Endodermal cell (in vitro differentiated cells): ENCODE measurements around the gene ASTN2. TPM values are rescaled to one million over a fixed set of nuclear protein-coding genes. Genes with fewer than 3 reads are reported as not detected.

ENCODE experiments used
- DNase-seq: peaks from one replicate; pipeline ENCODE4 v3.0.0-alpha.2; 2017
- H3K27ac ChIP-seq: 2 replicates; pipeline ENCODE4 v1.5.1; 2013; ENCODE audit warnings: mild to moderate bottlenecking, low read depth, low read length, moderate library complexity
- H3K27me3 ChIP-seq: 2 replicates; pipeline ENCODE4 v1.6.1; 2013; ENCODE audit warnings: mild to moderate bottlenecking, low read length, moderate library complexity; ENCODE audit not compliant: insufficient read depth, control insufficient read depth, poor library complexity, severe bottlenecking
- H3K36me3 ChIP-seq: 2 replicates; pipeline ENCODE4 v1.7.0; 2013; ENCODE audit warnings: mild to moderate bottlenecking, low read length, moderate library complexity; ENCODE audit not compliant: control insufficient read depth, insufficient read depth
- H3K4me1 ChIP-seq: one replicate; pipeline ENCODE4 v1.7.0; 2013; ENCODE audit warnings: low read length; ENCODE audit not compliant: control insufficient read depth, insufficient read depth
- H3K4me3 ChIP-seq: 2 replicates; pipeline ENCODE4 v1.5.1; 2013; ENCODE audit warnings: mild to moderate bottlenecking, low read length, moderate library complexity
- H3K9ac ChIP-seq: 2 replicates; pipeline ENCODE4 v1.6.1; 2013; ENCODE audit warnings: mild to moderate bottlenecking, low read length, moderate library complexity; ENCODE audit not compliant: poor library complexity, severe bottlenecking; ENCODE audit errors: extremely low read depth
- H3K9me3 ChIP-seq: 2 replicates; pipeline ENCODE4 v1.6.1; 2013; ENCODE audit warnings: mild to moderate bottlenecking, low read length, moderate library complexity; ENCODE audit not compliant: control insufficient read depth
- H3K27ac Mint-ChIP-seq: 2 replicates; pipeline ENCODE4 v1.8.0; 2020; ENCODE audit warnings: mixed read lengths
- H3K27me3 Mint-ChIP-seq: 2 replicates; pipeline ENCODE4 v1.8.0; 2021; ENCODE audit warnings: mild to moderate bottlenecking, mixed read lengths; ENCODE audit not compliant: insufficient read depth
- H3K36me3 Mint-ChIP-seq: 2 replicates; pipeline ENCODE4 v1.8.0; 2020; ENCODE audit warnings: low read depth, mixed read lengths
- H3K4me1 Mint-ChIP-seq: 2 replicates; pipeline ENCODE4 v1.8.0; 2020; ENCODE audit warnings: mixed read lengths
- H3K4me3 Mint-ChIP-seq: 2 replicates; pipeline ENCODE4 v1.8.0; 2020; ENCODE audit warnings: mild to moderate bottlenecking, moderate library complexity, mixed read lengths
- H3K9me3 Mint-ChIP-seq: 2 replicates; pipeline ENCODE4 v1.8.0; 2020; ENCODE audit warnings: mild to moderate bottlenecking, mixed read lengths
- WGBS, 2 experiments: methylation state at CpG; one replicate each; pipeline versions ENCODE4 v1.1.5 to v1.1.7; 2013; ENCODE audit warnings: missing lambda C conversion rate in 2 of 2, mixed read lengths in 1 of 2; ENCODE audit not compliant: insufficient coverage in 1 of 2, insufficient read length in 1 of 2; 5-methylcytosine and 5-hydroxymethylcytosine counted together
- total RNA-seq, 2 donors: library from RNA; stranded (reverse); fragmentation: NEBNext Ultra II Directional in 1 of 2; extraction: Animal tissue kit (Norgen Biotek cat#: 25700) in 1 of 2; gene quantifications; 2 replicates in 1 of 2; 3 replicates in 1 of 2; pipeline ENCODE4 v1.2.1, GENCODE V29; 2021
- TF ChIP-seq, protein P1 (sequence below): fragments of 200-600 bp; sonication (generic); conservative IDR thresholded peaks from 2 replicates; pipeline ENCODE4 v1.5.0; 2021; ENCODE audit warnings: antibody characterized with exemption, mild to moderate bottlenecking

Gene ASTN2
- total RNA-seq, 2 donors from 2014 or later = 8.9 to 10.4 TPM

DNA sequence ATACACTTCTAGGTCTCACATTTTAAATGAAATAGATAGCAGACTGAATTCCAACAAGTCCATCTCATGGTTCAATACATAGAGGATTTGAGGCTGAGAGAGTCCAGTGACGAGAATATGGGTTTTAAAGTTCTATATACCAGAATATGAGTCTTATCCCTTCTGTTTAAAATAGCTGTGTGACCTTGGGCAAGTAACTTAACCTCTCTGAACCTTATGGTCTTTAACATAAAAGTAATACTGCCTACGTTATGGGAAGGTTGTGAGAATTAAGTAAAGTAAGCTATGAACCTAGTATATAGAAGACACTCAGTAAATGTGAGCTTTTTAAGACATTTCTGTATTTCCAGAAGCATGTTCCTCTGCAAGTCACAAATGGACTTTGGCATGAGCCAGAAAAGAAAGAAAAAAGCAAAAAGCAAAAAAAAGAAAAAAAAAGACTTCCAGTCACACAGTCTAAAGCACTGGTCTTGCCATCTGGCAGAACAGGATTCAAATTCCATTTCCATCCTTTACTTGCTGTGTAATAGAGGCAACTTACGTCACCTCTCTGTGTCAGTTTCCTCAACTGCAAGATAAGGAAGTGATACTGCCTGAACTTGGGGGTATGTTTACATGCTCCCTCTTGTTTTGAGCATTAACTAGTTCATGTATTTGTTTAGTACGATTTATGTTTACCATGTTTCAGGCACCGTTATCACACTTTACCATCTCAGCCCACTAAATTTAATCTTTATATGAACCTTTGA, 479.5 kb downstream of the ASTN2 start:
- no peaks in the 10 kb centered on the region for H3K36me3 Mint-ChIP-seq
- Histone ChIP-seq H3K4me3 (no peak overlapping the region), H3K27ac (no peak overlapping the region), H3K4me1 (no peaks in the 10 kb centered on the region), H3K27me3 (no peaks in the 10 kb centered on the region), H3K36me3 (no peaks in the 10 kb centered on the region), H3K9me3 (no peaks in the 10 kb centered on the region), H3K9ac (no peak overlapping the region)
- peaks cover 13% of the 10 kb centered on the region for H3K4me1 Mint-ChIP-seq
- TF ChIP-seq, protein P1, sequence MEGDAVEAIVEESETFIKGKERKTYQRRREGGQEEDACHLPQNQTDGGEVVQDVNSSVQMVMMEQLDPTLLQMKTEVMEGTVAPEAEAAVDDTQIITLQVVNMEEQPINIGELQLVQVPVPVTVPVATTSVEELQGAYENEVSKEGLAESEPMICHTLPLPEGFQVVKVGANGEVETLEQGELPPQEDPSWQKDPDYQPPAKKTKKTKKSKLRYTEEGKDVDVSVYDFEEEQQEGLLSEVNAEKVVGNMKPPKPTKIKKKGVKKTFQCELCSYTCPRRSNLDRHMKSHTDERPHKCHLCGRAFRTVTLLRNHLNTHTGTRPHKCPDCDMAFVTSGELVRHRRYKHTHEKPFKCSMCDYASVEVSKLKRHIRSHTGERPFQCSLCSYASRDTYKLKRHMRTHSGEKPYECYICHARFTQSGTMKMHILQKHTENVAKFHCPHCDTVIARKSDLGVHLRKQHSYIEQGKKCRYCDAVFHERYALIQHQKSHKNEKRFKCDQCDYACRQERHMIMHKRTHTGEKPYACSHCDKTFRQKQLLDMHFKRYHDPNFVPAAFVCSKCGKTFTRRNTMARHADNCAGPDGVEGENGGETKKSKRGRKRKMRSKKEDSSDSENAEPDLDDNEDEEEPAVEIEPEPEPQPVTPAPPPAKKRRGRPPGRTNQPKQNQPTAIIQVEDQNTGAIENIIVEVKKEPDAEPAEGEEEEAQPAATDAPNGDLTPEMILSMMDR = no peak
- no peak overlapping the region for H3K27ac Mint-ChIP-seq
- DNase-seq = no peak
- H3K4me3 Mint-ChIP-seq = no peak overlapping the region
- H3K27me3 Mint-ChIP-seq = no peaks in the 10 kb centered on the region
- 72 to 100% methylated on average over 4 to 5 of the region's 5 CpGs for WGBS, 2 experiments
- no peaks in the 10 kb centered on the region for H3K9me3 Mint-ChIP-seq

DNA sequence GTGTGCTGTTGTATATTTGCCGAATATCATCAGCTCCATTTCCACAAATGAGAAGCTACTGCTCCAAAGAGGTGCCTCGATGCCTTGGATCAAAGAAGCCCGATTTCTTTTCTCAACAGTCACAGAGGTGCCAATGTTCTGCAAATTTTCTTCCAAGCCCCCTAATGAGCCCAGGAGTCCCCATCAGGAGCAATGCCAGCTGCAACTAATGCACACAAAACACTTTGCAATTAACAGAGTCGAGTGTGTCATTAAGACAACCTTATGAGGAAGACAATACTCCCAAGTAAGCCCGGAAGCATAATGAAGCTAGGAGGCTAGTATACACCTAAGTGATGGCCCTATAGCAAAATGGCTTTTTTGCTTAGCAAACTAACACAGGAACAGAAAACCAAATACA, 480.7 kb downstream of the ASTN2 start:
- H3K9ac ChIP-seq = no peak overlapping the region
- H3K9me3 Mint-ChIP-seq = no peaks in the 10 kb centered on the region
- H3K27me3 Mint-ChIP-seq = no peaks in the 10 kb centered on the region
- H3K36me3 ChIP-seq = no peaks in the 10 kb centered on the region
- TF ChIP-seq, protein P1 = no peak
- no peaks in the 10 kb centered on the region for H3K27me3 ChIP-seq
- H3K27ac Mint-ChIP-seq = no peak overlapping the region
- WGBS, 2 experiments = 94 to 97% methylated on average over 5 of the region's 5 CpGs
- H3K4me3 ChIP-seq = no peak overlapping the region
- no peak overlapping the region for H3K27ac ChIP-seq
- no peak for DNase-seq
- H3K9me3 ChIP-seq = no peaks in the 10 kb centered on the region
- peaks cover 3% of the 10 kb centered on the region for H3K4me1 ChIP-seq
- H3K4me3 Mint-ChIP-seq = no peak overlapping the region
- H3K4me1 Mint-ChIP-seq = peaks cover 22% of the 10 kb centered on the region
- no peaks in the 10 kb centered on the region for H3K36me3 Mint-ChIP-seq

DNA sequence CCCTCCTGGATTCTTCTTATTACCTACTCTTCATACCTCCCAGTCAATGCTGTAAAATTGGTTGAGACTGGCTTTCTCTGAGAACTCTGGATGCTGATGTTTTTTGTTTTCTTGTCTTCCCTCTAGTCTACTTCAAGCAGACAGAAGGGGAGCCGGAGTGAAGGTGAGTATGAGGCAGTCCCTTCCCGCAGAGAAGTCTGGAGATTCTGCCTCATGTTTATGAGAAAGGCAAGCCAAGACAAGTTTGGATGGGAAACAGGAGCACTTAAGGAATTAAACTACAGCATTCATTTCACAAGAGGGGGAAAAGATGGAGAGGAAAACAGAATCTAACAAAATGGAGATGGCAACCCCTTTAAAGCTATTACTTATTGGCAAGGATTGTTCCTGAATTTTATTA, 481.6 kb downstream of the ASTN2 start:
- H3K9ac ChIP-seq = no peak overlapping the region
- Mint-ChIP-seq H3K36me3 (no peaks in the 10 kb centered on the region), H3K27me3 (no peaks in the 10 kb centered on the region), H3K9me3 (no peaks in the 10 kb centered on the region), H3K4me3 (no peak overlapping the region), H3K27ac (no peak overlapping the region), H3K4me1 (peaks cover 31% of the 10 kb centered on the region)
- 96% methylated on average over 2 of the region's 2 CpGs; no CpG with 5 or more reads in 1 of the 2 experiments for WGBS, 2 experiments
- TF ChIP-seq, protein P1 = no peak
- H3K9me3 ChIP-seq = no peaks in the 10 kb centered on the region
- DNase-seq = peak; percentile 34
- no peak overlapping the region for H3K4me3 ChIP-seq
- H3K36me3 ChIP-seq = no peaks in the 10 kb centered on the region
- no peaks in the 10 kb centered on the region for H3K27me3 ChIP-seq
- no peak overlapping the region for H3K27ac ChIP-seq
- peaks cover 7% of the 10 kb centered on the region for H3K4me1 ChIP-seq
